ENCODE data around the gene PDE6A. TPM values are rescaled to one million over a fixed set of nuclear protein-coding genes. Genes with fewer than 3 reads are reported as not detected.
"Not testable (repeated sequence)": the region's sequence is repeated elsewhere in the genome, so short reads cannot be mapped to it uniquely, and the experiment has no call there.

Gene PDE6A
- polyA plus RNA-seq, 1 experiment: not detected

DNA sequence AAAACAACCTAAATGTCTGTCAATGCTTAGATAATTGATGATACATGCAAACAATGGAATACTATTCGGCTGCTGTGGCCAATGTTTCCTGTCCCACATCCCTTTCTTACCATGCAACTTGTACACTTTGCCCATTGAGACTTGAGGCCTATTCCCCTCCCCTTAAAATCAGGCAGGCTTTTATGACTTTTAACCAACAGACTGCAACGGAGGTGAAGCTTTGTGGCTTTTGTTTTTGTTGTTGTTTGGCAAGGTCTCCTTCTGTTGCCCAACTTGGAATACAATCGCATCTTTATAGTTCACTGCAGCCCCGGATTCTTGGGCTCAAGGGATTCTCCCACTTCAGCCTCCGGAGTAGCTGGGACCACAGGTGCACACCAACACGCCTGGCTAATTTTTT, 10.2 kb upstream of the PDE6A start:
- no peaks in the 10 kb centered on the region for H3K9me3 ChIP-seq (ENCODE audit: control insufficient read depth, insufficient read depth, low read length)
- H3K4me3 ChIP-seq (ENCODE audit: low read depth, low read length): no peak overlapping the region
- H3K27me3 ChIP-seq (ENCODE audit: control insufficient read depth, insufficient read depth, low read length): peaks cover 2% of the 10 kb centered on the region
- TF ChIP-seq CTCF (IDR thresholded peaks at IDR 0.05; ENCODE audit: low read depth, low read length): no peak
- POLR2A ChIA-PET: no interaction called here
- no peak overlapping the region for H3K27ac ChIP-seq (ENCODE audit: low read depth, low read length)
- DNase-seq (ENCODE audit: low read depth, low spot score): no peak
- CTCF ChIA-PET: no interaction called here

DNA sequence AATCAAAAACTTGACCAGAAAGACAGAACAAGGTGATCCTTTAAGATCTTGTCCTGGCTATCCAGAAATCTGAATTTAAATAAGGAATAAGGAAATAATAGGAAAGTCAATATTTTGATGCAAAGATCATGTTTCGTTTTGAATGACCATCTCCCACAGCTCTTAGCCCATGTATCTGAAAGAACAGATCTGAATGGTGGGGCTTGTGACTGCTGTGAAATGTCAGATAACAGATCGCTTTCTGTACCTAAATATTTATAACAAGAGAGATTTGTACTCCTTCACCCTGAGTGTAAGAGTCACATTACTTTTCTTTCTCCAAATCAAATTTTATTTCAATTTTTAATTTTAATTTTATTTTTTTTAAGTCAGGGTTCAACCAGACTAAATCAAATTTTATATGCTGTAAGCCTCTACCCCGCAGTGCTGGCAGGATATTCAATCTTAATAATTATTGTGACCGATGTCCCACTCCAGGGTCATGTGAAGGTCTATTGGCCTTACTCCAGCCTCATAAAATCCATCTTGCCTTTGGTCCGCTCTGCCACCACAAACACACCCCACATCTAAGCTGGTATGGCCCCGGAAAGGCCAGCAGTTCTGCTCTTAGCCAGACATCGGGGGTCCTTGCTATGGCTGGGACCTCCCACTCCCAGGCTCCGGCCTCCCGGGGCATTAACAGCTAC, 9.0 kb upstream of the PDE6A start:
- DNase-seq (ENCODE audit: low read depth, low spot score): no peak
- ChIA-PET POLR2A (no interaction called here), CTCF (no interaction called here)
- peaks cover 3% of the 10 kb centered on the region for H3K27me3 ChIP-seq (ENCODE audit: control insufficient read depth, insufficient read depth, low read length)
- no peak for TF ChIP-seq CTCF (IDR thresholded peaks at IDR 0.05; ENCODE audit: low read depth, low read length)
- H3K4me3 ChIP-seq (ENCODE audit: low read depth, low read length): no peak overlapping the region
- no peak overlapping the region for H3K27ac ChIP-seq (ENCODE audit: low read depth, low read length)
- no peaks in the 10 kb centered on the region for H3K9me3 ChIP-seq (ENCODE audit: control insufficient read depth, insufficient read depth, low read length)

GRCh38 chr5:149951138-149951749, 6.7 kb upstream of the PDE6A start:
- no peak overlapping the region for H3K4me3 ChIP-seq (ENCODE audit: low read depth, low read length)
- CTCF ChIA-PET: interaction anchor here (1.5 to 2.7 kb wide), 2 partner anchors 11 to 114 kb away, joined by 4 to 13 read pairs; no protein-coding TSS in a partner anchor
- DNase-seq (ENCODE audit: low read depth, low spot score): no peak
- H3K27me3 ChIP-seq (ENCODE audit: control insufficient read depth, insufficient read depth, low read length): peaks cover 7% of the 10 kb centered on the region
- POLR2A ChIA-PET: no interaction called here
- no peaks in the 10 kb centered on the region for H3K9me3 ChIP-seq (ENCODE audit: control insufficient read depth, insufficient read depth, low read length)
- TF ChIP-seq CTCF (IDR thresholded peaks at IDR 0.05; ENCODE audit: low read depth, low read length): no peak
- H3K27ac ChIP-seq (ENCODE audit: low read depth, low read length): no peak overlapping the region

GRCh38 chr5:149948993-149949392, 4.4 kb upstream of the PDE6A start:
- TF ChIP-seq CTCF (IDR thresholded peaks at IDR 0.05; ENCODE audit: low read depth, low read length): no peak
- Histone ChIP-seq H3K27ac (ENCODE audit: low read depth, low read length) (no peak overlapping the region), H3K27me3 (ENCODE audit: control insufficient read depth, insufficient read depth, low read length) (peaks cover 5% of the 10 kb centered on the region), H3K4me3 (ENCODE audit: low read depth, low read length) (no peak overlapping the region), H3K9me3 (ENCODE audit: control insufficient read depth, insufficient read depth, low read length) (no peaks in the 10 kb centered on the region)
- ChIA-PET CTCF (interaction anchor here (0.7 to 3.4 kb wide), 3 partner anchors 10 to 27 kb away, joined by 3 to 17 read pairs (median 3); partner anchors contain the start of gene SLC26A2), POLR2A (no interaction called here)
- no peak for DNase-seq (ENCODE audit: low read depth, low spot score)

DNA sequence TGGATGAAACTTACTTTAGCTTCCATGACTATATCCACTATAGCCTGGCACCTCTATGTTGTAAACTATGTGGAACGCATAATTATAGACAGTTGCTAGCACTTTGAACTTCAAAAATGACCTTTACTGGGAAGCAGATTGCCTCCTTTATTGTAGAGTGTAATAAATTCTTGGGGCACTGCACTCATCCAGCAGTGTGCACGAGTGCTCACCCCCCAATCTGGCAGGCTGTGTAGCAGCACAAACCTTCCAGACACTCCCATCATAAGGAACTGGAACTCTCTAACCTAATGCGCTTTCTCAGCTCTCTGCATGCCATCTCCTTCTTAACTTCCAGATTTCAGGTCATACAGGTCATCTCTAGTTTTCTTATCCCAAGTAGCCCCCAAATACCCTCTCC, 1.5 kb upstream of the PDE6A start:
- no peak overlapping the region for H3K4me3 ChIP-seq (ENCODE audit: low read depth, low read length)
- no peak overlapping the region for H3K27ac ChIP-seq (ENCODE audit: low read depth, low read length)
- peaks cover 5% of the 10 kb centered on the region for H3K27me3 ChIP-seq (ENCODE audit: control insufficient read depth, insufficient read depth, low read length)
- TF ChIP-seq CTCF (IDR thresholded peaks at IDR 0.05; ENCODE audit: low read depth, low read length): no peak
- ChIA-PET CTCF (interaction anchor here (3.4 kb wide), 1 partner anchor 15 kb away, joined by 17 read pairs; the partner anchor contains the start of gene SLC26A2), POLR2A (no interaction called here)
- DNase-seq (ENCODE audit: low read depth, low spot score): no peak
- no peaks in the 10 kb centered on the region for H3K9me3 ChIP-seq (ENCODE audit: control insufficient read depth, insufficient read depth, low read length)

DNA sequence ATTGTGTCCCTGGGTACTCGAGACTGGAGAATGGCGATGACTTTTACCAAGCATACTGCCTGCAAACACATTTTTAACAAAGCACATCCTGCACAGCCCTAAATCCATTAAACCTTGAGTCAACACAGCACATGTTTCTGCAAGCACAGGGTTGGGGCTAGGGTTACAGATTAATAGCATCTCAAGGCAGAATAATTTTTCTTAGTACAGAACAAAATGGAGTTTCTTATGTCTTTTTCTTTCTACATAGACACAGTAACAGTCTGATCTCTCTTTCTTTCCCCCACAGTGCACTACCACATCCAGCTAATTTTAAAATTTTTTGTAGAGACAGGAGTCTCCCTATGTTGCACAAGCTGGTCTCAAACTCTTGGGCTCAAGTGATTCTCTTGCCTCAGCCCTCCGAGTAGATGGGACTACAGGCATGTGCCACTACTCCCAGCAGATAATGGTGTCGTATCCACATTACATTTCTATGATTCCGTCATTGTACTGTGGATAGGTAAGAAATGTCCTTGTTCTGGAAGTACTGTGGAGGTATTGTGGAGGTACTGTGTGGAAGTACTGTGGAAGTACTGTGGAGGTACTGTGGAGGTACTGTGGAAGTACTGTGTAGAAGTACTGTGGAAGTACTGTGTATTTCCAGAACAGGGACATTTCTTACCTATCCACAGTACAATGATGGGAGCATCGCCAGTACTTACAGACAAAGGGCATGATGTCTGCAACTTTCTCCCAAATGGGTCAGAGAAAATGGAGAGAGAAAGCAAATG, 1.2 kb downstream of the PDE6A start:
- POLR2A ChIA-PET; CTCF ChIA-PET; H3K9me3 ChIP-seq (ENCODE audit: control insufficient read depth, insufficient read depth, low read length); H3K27ac ChIP-seq (ENCODE audit: low read depth, low read length); H3K4me3 ChIP-seq (ENCODE audit: low read depth, low read length); H3K27me3 ChIP-seq (ENCODE audit: control insufficient read depth, insufficient read depth, low read length); DNase-seq (ENCODE audit: low read depth, low spot score): not testable (repeated sequence)

- H3K27ac ChIP-seq (ENCODE audit: low read depth, low read length); H3K9me3 ChIP-seq (ENCODE audit: control insufficient read depth, insufficient read depth, low read length); H3K4me3 ChIP-seq (ENCODE audit: low read depth, low read length); DNase-seq (ENCODE audit: low read depth, low spot score); CTCF ChIA-PET; POLR2A ChIA-PET; H3K27me3 ChIP-seq (ENCODE audit: control insufficient read depth, insufficient read depth, low read length): not testable (repeated sequence)
Measured at GRCh38 chr5:149942741-149943169, 1.8 kb downstream of the PDE6A start.
